ENCODE measurements around the gene DENND2C.

The DENND2C gene, protein sequence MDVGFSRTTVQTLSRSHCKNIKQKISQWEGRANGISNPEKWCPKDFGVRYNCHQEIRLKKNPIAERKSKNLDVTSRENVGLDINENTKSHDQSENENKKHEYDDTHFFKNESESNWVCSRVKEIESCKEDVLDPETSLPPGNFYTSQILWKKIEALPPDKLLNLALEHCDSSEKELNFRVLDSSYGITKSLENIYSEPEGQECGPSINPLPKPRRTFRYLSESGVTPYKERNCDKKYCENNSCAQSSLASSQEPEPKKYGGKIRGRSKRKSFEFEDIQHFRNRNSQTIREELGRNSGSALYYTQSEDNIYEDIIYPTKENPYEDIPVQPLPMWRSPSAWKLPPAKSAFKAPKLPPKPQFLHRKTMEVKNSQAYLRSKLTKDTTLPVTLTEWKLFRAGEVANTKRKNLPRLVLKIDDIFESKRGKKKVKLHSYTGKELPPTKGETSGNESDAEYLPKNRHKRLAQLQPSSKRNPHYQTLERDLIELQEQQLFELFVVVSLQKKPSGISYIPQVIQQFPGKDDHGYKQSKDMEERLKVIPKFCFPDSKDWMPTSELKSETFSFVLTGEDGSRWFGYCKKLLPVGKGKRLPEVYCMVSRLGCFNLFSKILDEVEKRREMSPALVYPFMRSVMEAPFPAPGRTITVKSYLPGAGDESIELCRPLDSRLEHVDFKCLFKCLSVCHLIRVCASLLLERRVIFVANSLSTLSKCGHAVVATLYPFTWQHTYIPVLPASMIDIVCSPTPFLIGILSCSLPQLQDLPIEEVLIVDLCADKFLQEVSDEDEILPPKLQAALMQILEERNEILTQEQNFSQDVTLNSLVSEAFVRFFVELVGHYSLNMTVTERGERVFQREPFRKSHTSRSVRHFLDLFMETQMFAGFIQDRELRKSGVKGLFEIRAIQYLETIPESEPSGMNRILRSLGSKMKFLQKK

GRCh38 chr1:114669562-114670082 lies at the start of gene DENND2C:
TSS of gene DENND2C (minus strand) at chr1:114670049. CDS start at chr1:114625984, 44,065 bp downstream.
- WGBS (ENCODE audit: insufficient coverage, insufficient read length): no CpG with 5 or more reads among the region's 50 CpGs

DNA sequence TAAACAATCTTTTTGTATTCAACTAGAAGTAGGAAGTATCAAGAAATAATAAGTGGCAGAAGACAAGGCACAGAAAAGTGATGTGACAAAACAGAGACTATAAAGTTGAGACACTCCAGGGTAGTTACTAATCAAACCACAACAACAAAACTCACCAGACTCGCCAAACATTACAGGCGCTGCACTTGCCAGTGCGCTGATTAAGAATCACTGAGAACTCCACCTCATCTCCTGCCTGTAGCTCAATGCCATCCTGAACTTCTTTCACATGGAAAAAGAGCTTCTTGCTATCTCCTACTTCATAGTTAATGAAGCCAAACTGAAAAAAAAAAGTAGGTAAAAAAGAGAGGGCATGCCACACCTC lies 49.6 kb upstream of the DENND2C start:
- Histone ChIP-seq H3K27ac (ENCODE audit: low read length) (no peak overlapping the region), H3K4me3 (ENCODE audit: low read length) (no peak overlapping the region), H3K27me3 (ENCODE audit: control insufficient read depth, insufficient read depth, low read length) (no peaks in the 10 kb centered on the region), H3K4me1 (ENCODE audit: control insufficient read depth, insufficient read depth, low read length) (no peaks in the 10 kb centered on the region), H3K36me3 (ENCODE audit: control insufficient read depth, insufficient read depth, low read length) (peaks cover 23% of the 10 kb centered on the region; the same call in 1 of the 2 replicates), H3K9me3 (ENCODE audit: control insufficient read depth, insufficient read depth, low read length) (no peaks in the 10 kb centered on the region)
- DNase-seq (ENCODE audit: low read depth, low spot score): no peak
- no CpG with 5 or more reads among the region's 3 CpGs for WGBS (ENCODE audit: insufficient coverage, insufficient read length)

More at GRCh38 chr1:114669562-114670082, at the start of gene DENND2C:
- H3K4me3 ChIP-seq (ENCODE audit: low read length): peak within 1 kb of the TSS; percentile 67; the same call in 1 of the 2 replicates
- no peaks in the 10 kb centered on the region for H3K4me1 ChIP-seq (ENCODE audit: control insufficient read depth, insufficient read depth, low read length)
- DNase-seq (ENCODE audit: low read depth, low spot score): peak; percentile 33
- H3K9me3 ChIP-seq (ENCODE audit: control insufficient read depth, insufficient read depth, low read length): no peaks in the 10 kb centered on the region
- H3K36me3 ChIP-seq (ENCODE audit: control insufficient read depth, insufficient read depth, low read length): no peaks in the 10 kb centered on the region
- no peaks in the 10 kb centered on the region; the same call in 1 of the 2 replicates for H3K27me3 ChIP-seq (ENCODE audit: control insufficient read depth, insufficient read depth, low read length)
- H3K27ac ChIP-seq (ENCODE audit: low read length): no peak within 1 kb of the TSS

DNA sequence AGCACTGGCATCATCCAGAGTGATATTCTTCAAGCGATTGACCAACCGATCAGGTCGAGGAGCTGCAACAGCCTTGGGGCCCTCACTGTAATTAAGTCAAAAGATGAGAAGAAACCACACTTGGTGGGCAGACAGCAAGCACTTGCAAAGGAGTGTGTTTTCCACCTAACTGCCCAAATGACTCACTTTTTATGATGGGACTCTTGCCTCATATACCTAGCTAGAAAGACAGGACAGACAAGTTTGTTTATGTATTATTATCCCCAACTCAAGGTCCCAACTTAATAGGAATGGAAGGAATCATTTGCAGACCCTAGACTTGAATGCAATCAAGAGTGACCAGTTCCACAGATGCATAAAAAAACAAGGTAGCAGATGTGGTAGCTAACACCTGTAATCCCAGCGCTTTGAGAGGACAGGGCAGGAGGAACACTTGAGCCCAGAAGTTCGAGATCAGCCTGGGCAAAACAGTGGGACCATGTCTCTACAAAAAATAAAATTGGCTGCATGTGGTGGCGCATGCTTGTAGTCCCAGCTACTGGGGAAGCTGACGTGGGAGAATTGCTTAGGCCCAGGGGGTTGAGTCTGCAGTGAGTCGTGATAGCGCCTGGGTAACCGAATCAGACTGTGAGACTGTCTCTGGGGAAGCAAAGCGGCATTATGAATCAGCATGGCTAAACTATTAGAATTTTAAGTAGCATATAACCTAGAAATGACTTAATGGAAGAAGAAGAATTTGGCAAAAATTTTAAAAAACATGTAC lies 49.0 kb upstream of the DENND2C start:
- Histone ChIP-seq H3K4me1 (ENCODE audit: control insufficient read depth, insufficient read depth, low read length) (no peaks in the 10 kb centered on the region), H3K9me3 (ENCODE audit: control insufficient read depth, insufficient read depth, low read length) (no peaks in the 10 kb centered on the region), H3K27me3 (ENCODE audit: control insufficient read depth, insufficient read depth, low read length) (no peaks in the 10 kb centered on the region), H3K36me3 (ENCODE audit: control insufficient read depth, insufficient read depth, low read length) (peaks cover 23% of the 10 kb centered on the region; the same call in 1 of the 2 replicates), H3K27ac (ENCODE audit: low read length) (no peak overlapping the region), H3K4me3 (ENCODE audit: low read length) (no peak overlapping the region)
- no CpG with 5 or more reads among the region's 11 CpGs for WGBS (ENCODE audit: insufficient coverage, insufficient read length)
- no peak for DNase-seq (ENCODE audit: low read depth, low spot score)

DNA sequence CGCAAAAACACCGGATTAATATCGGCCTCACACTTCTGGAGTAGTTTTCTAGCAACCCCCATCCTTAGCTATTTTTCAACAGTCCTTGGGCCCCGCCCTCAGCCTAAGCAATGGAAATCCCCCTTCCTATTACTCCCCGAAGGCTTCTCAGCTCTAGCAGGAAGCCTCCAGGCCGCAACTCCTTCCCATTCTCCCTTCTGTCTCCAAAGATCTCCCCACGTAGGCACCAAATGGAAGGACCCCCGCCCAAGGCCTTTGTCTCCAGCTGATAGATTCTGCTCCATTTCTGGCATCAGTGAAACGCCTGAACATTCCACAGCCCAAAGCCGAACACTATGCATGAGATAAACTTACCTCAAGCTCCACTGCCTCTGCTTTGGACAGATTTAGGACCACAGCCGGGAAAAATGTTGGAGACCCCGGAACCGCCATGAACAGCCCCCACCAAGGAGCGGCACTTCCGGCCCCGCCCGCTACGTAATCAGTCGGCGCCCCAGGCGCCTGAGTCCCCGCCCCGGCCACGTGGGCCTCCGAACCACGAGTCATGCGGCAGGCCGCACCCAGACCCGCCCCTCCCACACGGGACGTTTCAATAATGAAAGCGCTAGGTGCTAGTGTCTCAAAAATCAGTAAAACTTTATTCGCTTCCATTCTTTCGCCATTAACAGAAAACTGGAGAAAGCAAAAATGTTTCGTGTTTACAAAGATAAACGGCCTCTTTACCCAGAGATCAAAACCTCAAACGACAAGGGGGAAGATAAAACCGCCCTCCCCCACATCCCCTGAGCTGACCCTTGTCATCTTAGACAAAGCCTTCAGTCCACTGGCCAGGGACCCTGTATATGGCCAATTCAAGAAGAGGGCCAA lies 46.7 kb upstream of the DENND2C start, which contains the start of gene NRAS:
TSS of gene NRAS (minus strand) at position 468 of the 867 bp plus-strand sequence. CDS start 611 bp downstream, outside the sequence.
- no peaks in the 10 kb centered on the region for H3K9me3 ChIP-seq (ENCODE audit: control insufficient read depth, insufficient read depth, low read length)

GRCh38 chr1:114715952-114716303 lies 46.1 kb upstream of the DENND2C start:
- no peaks in the 10 kb centered on the region for H3K9me3 ChIP-seq (ENCODE audit: control insufficient read depth, insufficient read depth, low read length)
- H3K4me3 ChIP-seq (ENCODE audit: low read length): peak overlapping the region; percentile 97; the same call in 1 of the 2 replicates
- peaks cover 16% of the 10 kb centered on the region; the same call in 1 of the 2 replicates for H3K36me3 ChIP-seq (ENCODE audit: control insufficient read depth, insufficient read depth, low read length)
- H3K27me3 ChIP-seq (ENCODE audit: control insufficient read depth, insufficient read depth, low read length): no peaks in the 10 kb centered on the region
- no peak overlapping the region for H3K27ac ChIP-seq (ENCODE audit: low read length)
- no peak for DNase-seq (ENCODE audit: low read depth, low spot score)
- H3K4me1 ChIP-seq (ENCODE audit: control insufficient read depth, insufficient read depth, low read length): no peaks in the 10 kb centered on the region
- no CpG with 5 or more reads among the region's 4 CpGs for WGBS (ENCODE audit: insufficient coverage, insufficient read length)

More for the DNA sequence above, 46.7 kb upstream of the DENND2C start, which contains the start of gene NRAS:
- Histone ChIP-seq H3K4me3 (ENCODE audit: low read length) (peak within 1 kb of the TSS; percentile 97), H3K27me3 (ENCODE audit: control insufficient read depth, insufficient read depth, low read length) (no peaks in the 10 kb centered on the region), H3K36me3 (ENCODE audit: control insufficient read depth, insufficient read depth, low read length) (peaks cover 20% of the 10 kb centered on the region; the same call in 1 of the 2 replicates), H3K27ac (ENCODE audit: low read length) (no peak within 1 kb of the TSS), H3K4me1 (ENCODE audit: control insufficient read depth, insufficient read depth, low read length) (no peaks in the 10 kb centered on the region)
- DNase-seq (ENCODE audit: low read depth, low spot score): peak; percentile 71
- no CpG with 5 or more reads among the region's 38 CpGs for WGBS (ENCODE audit: insufficient coverage, insufficient read length)

DNA sequence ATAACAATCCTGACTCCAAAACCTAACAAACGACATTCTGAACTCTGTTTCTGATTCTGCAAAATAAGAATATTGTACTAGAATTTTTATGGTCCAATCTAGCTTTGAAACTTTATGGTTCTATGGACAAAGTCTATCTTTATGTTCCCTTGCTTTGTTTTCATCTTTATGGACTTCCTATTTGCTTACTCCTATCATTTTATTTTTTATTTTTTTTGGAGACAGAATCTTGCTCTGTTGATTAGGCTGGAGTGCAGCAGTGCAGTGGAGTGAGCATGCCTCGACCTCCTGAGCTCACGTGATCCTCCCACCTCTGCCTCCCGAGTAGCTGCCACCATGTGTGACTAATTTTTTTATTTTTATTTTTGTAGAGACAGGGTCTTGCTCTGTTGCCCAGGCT lies 43.1 kb upstream of the DENND2C start:
- WGBS (ENCODE audit: insufficient coverage, insufficient read length): no CpG with 5 or more reads among the region's 4 CpGs
- H3K4me3 ChIP-seq (ENCODE audit: low read length): no peak overlapping the region
- peaks cover 6% of the 10 kb centered on the region; the same call in 1 of the 2 replicates for H3K36me3 ChIP-seq (ENCODE audit: control insufficient read depth, insufficient read depth, low read length)
- no peak overlapping the region for H3K27ac ChIP-seq (ENCODE audit: low read length)
- H3K9me3 ChIP-seq (ENCODE audit: control insufficient read depth, insufficient read depth, low read length): no peaks in the 10 kb centered on the region
- DNase-seq (ENCODE audit: low read depth, low spot score): no peak
- no peaks in the 10 kb centered on the region for H3K4me1 ChIP-seq (ENCODE audit: control insufficient read depth, insufficient read depth, low read length)
- H3K27me3 ChIP-seq (ENCODE audit: control insufficient read depth, insufficient read depth, low read length): no peaks in the 10 kb centered on the region

GRCh38 chr1:114710360-114710759 lies 40.5 kb upstream of the DENND2C start:
- Histone ChIP-seq H3K4me3 (ENCODE audit: low read length) (no peak overlapping the region), H3K27ac (ENCODE audit: low read length) (no peak overlapping the region), H3K27me3 (ENCODE audit: control insufficient read depth, insufficient read depth, low read length) (no peaks in the 10 kb centered on the region), H3K4me1 (ENCODE audit: control insufficient read depth, insufficient read depth, low read length) (no peaks in the 10 kb centered on the region), H3K9me3 (ENCODE audit: control insufficient read depth, insufficient read depth, low read length) (no peaks in the 10 kb centered on the region), H3K36me3 (ENCODE audit: control insufficient read depth, insufficient read depth, low read length) (peaks cover 9% of the 10 kb centered on the region; the same call in 1 of the 2 replicates)
- WGBS (ENCODE audit: insufficient coverage, insufficient read length): 100% methylated on average over 2 of the region's 3 CpGs
- no peak for DNase-seq (ENCODE audit: low read depth, low spot score)

DNA sequence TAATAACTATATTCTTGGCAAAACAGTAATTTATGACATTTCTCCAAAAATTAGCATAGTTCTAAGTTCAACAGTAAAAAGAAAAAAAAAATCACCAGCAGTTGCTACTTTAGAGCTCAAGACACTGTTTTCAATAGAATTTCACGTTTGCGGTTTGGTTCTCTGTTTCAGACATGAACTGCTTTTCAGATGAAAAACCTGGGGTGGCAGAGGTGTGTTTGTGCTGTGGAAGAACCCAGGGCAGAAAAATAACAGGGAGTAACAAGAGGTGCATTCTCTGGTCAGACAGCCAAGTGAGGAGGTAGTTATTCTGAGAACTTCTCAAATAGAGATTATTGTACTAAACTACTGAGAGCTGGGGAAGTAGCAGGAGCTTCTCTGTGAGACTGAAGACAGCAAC lies 37.8 kb upstream of the DENND2C start:
- H3K27ac ChIP-seq (ENCODE audit: low read length): no peak overlapping the region
- no peaks in the 10 kb centered on the region for H3K4me1 ChIP-seq (ENCODE audit: control insufficient read depth, insufficient read depth, low read length)
- no CpG with 5 or more reads among the region's 2 CpGs for WGBS (ENCODE audit: insufficient coverage, insufficient read length)
- no peak overlapping the region for H3K4me3 ChIP-seq (ENCODE audit: low read length)
- H3K27me3 ChIP-seq (ENCODE audit: control insufficient read depth, insufficient read depth, low read length): no peaks in the 10 kb centered on the region
- DNase-seq (ENCODE audit: low read depth, low spot score): no peak
- no peaks in the 10 kb centered on the region for H3K9me3 ChIP-seq (ENCODE audit: control insufficient read depth, insufficient read depth, low read length)
- H3K36me3 ChIP-seq (ENCODE audit: control insufficient read depth, insufficient read depth, low read length): peaks cover 5% of the 10 kb centered on the region; the same call in 1 of the 2 replicates

DNA sequence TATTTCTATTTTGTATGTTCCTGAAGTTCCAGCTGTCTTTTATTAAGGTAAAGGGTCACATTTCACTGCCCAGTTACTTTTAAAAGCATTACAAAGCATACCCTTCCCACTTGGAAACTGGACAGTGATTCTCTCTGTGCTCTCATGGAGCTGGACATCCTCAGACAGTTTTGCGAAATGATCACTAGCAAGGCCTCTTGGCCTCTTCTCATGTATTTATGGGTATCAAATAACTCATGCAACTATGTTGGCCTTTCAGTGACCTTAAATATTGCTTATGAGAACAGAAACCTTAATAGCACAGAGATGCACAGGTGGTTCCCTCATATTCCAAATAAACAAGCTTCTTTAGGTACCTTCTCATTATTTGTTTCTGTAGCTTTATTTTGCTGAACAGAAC lies 33.4 kb upstream of the DENND2C start:
- no CpG with 5 or more reads among the region's 1 CpG for WGBS (ENCODE audit: insufficient coverage, insufficient read length)
- Histone ChIP-seq H3K4me1 (ENCODE audit: control insufficient read depth, insufficient read depth, low read length) (no peaks in the 10 kb centered on the region), H3K36me3 (ENCODE audit: control insufficient read depth, insufficient read depth, low read length) (peaks cover 3% of the 10 kb centered on the region; the same call in 1 of the 2 replicates), H3K27ac (ENCODE audit: low read length) (no peak overlapping the region), H3K27me3 (ENCODE audit: control insufficient read depth, insufficient read depth, low read length) (no peaks in the 10 kb centered on the region), H3K4me3 (ENCODE audit: low read length) (no peak overlapping the region), H3K9me3 (ENCODE audit: control insufficient read depth, insufficient read depth, low read length) (no peaks in the 10 kb centered on the region)
- no peak for DNase-seq (ENCODE audit: low read depth, low spot score)
